ENCODE data around the gene MORC3. TPM values are rescaled to one million over a fixed set of nuclear protein-coding genes. Genes with fewer than 3 reads are reported as not detected.

The MORC3 gene
- total RNA-seq, 1 experiment from 2014 or later, result 19.8 TPM

DNA sequence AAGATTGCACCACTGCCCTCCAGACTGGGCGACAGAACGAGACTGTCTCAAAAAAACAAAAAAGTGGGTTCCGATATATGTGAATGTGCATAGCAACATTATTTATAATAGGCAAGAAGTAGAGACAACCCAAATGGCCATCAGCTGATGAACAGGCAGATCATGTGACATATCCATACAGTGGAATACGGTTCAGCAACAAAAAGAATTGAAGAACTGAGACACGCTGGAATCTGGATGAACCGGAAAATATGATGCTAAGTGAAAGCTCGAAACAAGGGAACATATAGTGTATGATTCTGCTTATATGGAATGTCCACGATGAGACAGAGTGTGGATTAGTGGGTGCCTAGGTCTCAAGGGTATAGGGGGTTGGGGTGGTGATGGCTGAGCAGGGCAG is 28.5 kb upstream of the MORC3 start (continued):
- TF ChIP-seq FOSL1 (IDR thresholded peaks at IDR 0.05; ENCODE audit: low read depth) (no peak), SIN3A (IDR thresholded peaks at IDR 0.05; ENCODE audit: low read depth) (no peak)

DNA sequence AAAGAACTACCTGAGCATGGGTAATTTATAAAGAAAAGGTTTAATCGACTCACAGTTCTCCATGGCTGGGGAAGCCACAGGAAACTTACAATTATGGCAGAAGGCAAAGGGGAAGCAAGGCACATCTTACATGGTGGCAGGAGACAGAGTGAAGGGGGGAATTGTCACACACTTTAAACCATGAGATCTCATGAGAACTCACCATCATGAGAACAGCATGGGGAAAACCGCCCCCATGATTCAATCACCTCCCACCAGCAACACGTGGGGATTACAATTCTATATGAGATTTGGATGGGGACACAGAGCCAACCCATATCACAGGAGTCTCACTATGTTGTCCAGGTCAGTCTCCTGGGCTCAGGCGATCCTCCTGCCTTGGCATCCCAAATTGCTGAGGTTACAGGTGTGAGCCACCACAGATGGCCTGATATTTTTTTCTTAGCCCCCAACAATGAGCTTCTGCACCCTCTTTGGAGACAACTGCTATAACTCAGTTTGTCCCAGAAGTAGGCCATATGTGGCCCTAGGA is 22.5 kb upstream of the MORC3 start:
- ChIA-PET CTCF (no interaction called here), POLR2A (no interaction called here), RAD21 (ENCODE audit: low non-redundant PET in 1 of 2, low total read pairs in 2 of 2, uncharacterized antibody in 2 of 2, unreplicated experiment in 2 of 2) (no interaction called here)
- no peak for ATAC-seq
- Histone ChIP-seq H4K20me1 (ENCODE audit: insufficient read depth) (no peaks in the 10 kb centered on the region), H2AFZ (ENCODE audit: low read depth, low read length, poor library complexity, severe bottlenecking) (no peak overlapping the region), H3K9ac (ENCODE audit: low read length) (no peak overlapping the region), H3K9me2 (ENCODE audit: insufficient read depth) (no peaks in the 10 kb centered on the region), H3K4me2 (ENCODE audit: low read length) (0 out of 2 replicates have a peak overlapping the region, but pooled peaks have one; percentile 20), H3K36me3 (ENCODE audit: control insufficient read depth in 1 of 2, insufficient read depth in 2 of 2, low read length in 2 of 2) (no peaks in the 10 kb centered on the region; a peak in 1 of 4 replicates), H3K4me1 (ENCODE audit: control insufficient read depth in 1 of 2, insufficient read depth in 2 of 2, low read length in 2 of 2) (peaks cover 4 to 10% of the 10 kb centered on the region in 2 experiments; a peak in 3 of 4 replicates), H3K27me3 (ENCODE audit: insufficient read depth, low read length) (no peaks in the 10 kb centered on the region), H3K9me3 (ENCODE audit: control insufficient read depth in 1 of 2, insufficient read depth in 1 of 2, low read depth in 1 of 2, low read length in 2 of 2) (no peaks in the 10 kb centered on the region), H3K79me2 (ENCODE audit: insufficient read depth, low read length) (no peaks in the 10 kb centered on the region), H3K27ac (ENCODE audit: low read depth, low read length) (no peak overlapping the region), H3K4me3 (replicated peaks in 1 of 2; ENCODE audit: low read depth in 1 of 2, low read length in 2 of 2) (no peak overlapping the region)
- intact Hi-C loops (cut with micrococcal nuclease), result no loop called here
- TF ChIP-seq YY1 (IDR thresholded peaks at IDR 0.05; ENCODE audit: extremely low read depth, insufficient replicate concordance, low read depth, low read length) (no peak), POLR2A (IDR thresholded peaks at IDR 0.05; ENCODE audit: borderline replicate concordance, extremely low read depth, insufficient read depth, insufficient read length) (no peak), EZH2 (IDR thresholded peaks at IDR 0.05) (no peak), SRF (IDR thresholded peaks at IDR 0.05; ENCODE audit: low read depth) (no peak)
- TF ChIP-seq, protein P1, sequence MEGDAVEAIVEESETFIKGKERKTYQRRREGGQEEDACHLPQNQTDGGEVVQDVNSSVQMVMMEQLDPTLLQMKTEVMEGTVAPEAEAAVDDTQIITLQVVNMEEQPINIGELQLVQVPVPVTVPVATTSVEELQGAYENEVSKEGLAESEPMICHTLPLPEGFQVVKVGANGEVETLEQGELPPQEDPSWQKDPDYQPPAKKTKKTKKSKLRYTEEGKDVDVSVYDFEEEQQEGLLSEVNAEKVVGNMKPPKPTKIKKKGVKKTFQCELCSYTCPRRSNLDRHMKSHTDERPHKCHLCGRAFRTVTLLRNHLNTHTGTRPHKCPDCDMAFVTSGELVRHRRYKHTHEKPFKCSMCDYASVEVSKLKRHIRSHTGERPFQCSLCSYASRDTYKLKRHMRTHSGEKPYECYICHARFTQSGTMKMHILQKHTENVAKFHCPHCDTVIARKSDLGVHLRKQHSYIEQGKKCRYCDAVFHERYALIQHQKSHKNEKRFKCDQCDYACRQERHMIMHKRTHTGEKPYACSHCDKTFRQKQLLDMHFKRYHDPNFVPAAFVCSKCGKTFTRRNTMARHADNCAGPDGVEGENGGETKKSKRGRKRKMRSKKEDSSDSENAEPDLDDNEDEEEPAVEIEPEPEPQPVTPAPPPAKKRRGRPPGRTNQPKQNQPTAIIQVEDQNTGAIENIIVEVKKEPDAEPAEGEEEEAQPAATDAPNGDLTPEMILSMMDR (IDR thresholded peaks at IDR 0.05 in 2 of 3, conservative IDR thresholded peaks at IDR 0.05 in 1 of 3; ENCODE audit: borderline replicate concordance in 1 of 3, insufficient read depth in 1 of 3, low read depth in 2 of 3, low read length in 2 of 3), result no peak
- TF ChIP-seq, protein P2, sequence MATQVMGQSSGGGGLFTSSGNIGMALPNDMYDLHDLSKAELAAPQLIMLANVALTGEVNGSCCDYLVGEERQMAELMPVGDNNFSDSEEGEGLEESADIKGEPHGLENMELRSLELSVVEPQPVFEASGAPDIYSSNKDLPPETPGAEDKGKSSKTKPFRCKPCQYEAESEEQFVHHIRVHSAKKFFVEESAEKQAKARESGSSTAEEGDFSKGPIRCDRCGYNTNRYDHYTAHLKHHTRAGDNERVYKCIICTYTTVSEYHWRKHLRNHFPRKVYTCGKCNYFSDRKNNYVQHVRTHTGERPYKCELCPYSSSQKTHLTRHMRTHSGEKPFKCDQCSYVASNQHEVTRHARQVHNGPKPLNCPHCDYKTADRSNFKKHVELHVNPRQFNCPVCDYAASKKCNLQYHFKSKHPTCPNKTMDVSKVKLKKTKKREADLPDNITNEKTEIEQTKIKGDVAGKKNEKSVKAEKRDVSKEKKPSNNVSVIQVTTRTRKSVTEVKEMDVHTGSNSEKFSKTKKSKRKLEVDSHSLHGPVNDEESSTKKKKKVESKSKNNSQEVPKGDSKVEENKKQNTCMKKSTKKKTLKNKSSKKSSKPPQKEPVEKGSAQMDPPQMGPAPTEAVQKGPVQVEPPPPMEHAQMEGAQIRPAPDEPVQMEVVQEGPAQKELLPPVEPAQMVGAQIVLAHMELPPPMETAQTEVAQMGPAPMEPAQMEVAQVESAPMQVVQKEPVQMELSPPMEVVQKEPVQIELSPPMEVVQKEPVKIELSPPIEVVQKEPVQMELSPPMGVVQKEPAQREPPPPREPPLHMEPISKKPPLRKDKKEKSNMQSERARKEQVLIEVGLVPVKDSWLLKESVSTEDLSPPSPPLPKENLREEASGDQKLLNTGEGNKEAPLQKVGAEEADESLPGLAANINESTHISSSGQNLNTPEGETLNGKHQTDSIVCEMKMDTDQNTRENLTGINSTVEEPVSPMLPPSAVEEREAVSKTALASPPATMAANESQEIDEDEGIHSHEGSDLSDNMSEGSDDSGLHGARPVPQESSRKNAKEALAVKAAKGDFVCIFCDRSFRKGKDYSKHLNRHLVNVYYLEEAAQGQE (IDR thresholded peaks at IDR 0.05; ENCODE audit: low read depth), result no peak
- TF ChIP-seq, protein P3, sequence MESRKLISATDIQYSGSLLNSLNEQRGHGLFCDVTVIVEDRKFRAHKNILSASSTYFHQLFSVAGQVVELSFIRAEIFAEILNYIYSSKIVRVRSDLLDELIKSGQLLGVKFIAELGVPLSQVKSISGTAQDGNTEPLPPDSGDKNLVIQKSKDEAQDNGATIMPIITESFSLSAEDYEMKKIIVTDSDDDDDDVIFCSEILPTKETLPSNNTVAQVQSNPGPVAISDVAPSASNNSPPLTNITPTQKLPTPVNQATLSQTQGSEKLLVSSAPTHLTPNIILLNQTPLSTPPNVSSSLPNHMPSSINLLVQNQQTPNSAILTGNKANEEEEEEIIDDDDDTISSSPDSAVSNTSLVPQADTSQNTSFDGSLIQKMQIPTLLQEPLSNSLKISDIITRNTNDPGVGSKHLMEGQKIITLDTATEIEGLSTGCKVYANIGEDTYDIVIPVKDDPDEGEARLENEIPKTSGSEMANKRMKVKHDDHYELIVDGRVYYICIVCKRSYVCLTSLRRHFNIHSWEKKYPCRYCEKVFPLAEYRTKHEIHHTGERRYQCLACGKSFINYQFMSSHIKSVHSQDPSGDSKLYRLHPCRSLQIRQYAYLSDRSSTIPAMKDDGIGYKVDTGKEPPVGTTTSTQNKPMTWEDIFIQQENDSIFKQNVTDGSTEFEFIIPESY (IDR thresholded peaks at IDR 0.05; ENCODE audit: extremely low read depth, insufficient replicate concordance, low read length), result no peak
- TF ChIP-seq, protein P4, sequence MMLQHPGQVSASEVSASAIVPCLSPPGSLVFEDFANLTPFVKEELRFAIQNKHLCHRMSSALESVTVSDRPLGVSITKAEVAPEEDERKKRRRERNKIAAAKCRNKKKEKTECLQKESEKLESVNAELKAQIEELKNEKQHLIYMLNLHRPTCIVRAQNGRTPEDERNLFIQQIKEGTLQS (IDR thresholded peaks at IDR 0.05), result no peak
- no peak for DNase-seq (ENCODE audit: low read depth, low spot score)
- no TSS peak for BruUV-seq (replicated peaks)

Measured in HCT116 (cell line).